ENCODE measurements around the gene SENP5.

DNA sequence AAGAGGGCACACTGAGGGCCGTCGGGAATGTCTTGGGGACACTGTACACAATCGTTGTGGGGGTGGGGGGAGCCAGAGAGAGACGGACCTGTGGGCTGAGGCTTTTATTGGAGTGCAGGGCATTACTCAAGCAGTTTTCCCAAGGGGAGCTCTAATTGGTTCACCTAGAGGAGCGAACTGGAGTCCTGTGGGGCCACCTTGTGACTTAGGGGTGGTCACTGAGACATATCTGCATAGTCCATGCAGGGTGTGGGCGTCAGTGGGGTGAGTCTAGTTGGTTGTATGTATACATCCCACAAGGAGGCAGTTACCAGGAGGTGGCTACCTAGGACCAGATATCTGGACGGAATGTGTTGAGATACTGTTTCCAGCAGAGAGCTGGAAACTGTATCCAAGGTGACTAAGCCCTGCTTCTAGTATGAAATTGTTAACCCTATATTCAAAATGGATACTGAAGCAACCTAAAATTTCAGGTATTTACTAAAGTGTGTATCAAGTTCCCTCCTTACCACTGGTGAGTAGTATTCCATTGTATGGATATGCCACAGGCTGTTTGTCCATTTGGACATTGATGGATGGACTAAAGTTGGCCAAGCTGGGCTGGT is 103.5 kb downstream of the SENP5 start:
- TF ChIP-seq, protein P1, sequence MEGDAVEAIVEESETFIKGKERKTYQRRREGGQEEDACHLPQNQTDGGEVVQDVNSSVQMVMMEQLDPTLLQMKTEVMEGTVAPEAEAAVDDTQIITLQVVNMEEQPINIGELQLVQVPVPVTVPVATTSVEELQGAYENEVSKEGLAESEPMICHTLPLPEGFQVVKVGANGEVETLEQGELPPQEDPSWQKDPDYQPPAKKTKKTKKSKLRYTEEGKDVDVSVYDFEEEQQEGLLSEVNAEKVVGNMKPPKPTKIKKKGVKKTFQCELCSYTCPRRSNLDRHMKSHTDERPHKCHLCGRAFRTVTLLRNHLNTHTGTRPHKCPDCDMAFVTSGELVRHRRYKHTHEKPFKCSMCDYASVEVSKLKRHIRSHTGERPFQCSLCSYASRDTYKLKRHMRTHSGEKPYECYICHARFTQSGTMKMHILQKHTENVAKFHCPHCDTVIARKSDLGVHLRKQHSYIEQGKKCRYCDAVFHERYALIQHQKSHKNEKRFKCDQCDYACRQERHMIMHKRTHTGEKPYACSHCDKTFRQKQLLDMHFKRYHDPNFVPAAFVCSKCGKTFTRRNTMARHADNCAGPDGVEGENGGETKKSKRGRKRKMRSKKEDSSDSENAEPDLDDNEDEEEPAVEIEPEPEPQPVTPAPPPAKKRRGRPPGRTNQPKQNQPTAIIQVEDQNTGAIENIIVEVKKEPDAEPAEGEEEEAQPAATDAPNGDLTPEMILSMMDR (IDR thresholded peaks at IDR 0.05; ENCODE audit: insufficient read depth, low read depth, low read length), result no peak
- no peak for TF ChIP-seq EZH2 (IDR thresholded peaks at IDR 0.05; ENCODE audit: insufficient read depth, low read length)

All from astrocyte (in vitro differentiated cells and primary cell).